Measurements from ENCODE around the gene AOPEP.
"Not testable (repeated sequence)": the region's sequence is repeated elsewhere in the genome, so short reads cannot be mapped to it uniquely, and the experiment has no call there.

The AOPEP gene

DNA sequence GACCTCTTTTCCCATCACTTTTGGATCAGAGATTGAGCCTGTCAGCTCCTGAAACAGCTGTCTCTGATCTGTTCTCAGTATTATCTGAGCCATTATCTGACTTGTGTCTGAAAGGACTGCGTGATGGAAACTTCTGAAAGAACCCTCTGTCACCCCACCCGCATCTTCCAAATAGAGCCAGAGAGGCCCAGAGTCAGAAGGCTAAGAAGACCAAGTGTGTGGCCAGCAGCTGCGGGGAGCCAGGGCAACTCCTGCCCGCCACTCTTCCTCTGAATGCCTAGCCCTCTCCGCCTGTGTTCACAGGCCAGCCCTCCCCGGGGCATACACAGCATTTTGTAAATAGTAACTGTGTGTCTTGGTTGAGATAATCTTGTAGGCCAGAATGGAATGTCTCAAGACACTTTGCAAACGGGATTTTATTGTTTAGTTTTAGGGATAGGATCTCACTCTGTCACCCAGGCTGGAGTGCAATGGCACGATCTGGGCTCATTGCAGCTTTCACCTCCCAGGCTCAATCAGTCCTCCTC is 92.7 kb downstream of the AOPEP start:
- DNase-seq, result no peak

GRCh38 chr9:94821098-94821887 is 94.8 kb downstream of the AOPEP start:
- DNase-seq, result no peak

DNA sequence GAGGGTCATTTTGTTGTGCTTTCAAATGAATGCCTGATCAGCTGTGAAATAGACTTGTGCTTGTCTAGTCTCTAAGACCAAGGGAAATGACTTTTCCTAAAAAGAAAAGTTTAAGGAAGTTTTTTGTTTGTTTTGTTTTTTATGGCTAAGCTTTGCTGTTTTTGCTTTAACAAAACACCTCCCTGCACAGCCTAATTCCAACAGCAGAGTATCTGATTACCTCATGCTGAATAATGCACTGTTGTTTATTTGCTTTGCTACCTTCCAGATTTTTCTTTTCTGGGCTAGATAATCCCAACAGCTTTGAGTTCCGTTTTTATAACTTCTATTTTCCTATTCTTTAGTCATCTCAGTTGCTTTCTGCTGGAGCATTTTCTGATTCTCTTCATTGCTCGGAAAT is 95.8 kb downstream of the AOPEP start:
- DNase-seq, result no peak

GRCh38 chr9:94823710-94824109 is 97.2 kb downstream of the AOPEP start:
- DNase-seq, result no peak

DNA sequence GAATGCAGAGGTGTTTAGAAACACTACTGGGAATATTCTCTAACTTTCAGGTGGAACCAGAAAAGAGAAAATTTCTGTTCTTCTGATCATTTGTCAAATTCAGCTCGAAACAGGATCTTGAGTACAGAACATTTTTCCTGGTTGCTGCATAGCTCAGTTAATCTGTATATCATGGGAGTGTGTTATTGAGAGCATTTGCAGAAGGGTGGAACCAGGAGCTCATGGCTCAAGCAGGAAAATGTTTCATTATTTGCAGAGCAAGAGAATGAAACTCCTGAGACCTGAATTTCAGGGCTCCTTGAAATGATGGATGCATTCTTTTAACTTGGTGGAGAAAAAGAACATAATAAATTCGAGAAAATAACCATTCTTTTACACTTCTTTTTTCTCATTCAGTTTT is 97.9 kb downstream of the AOPEP start:
- DNase-seq, result no peak

DNA sequence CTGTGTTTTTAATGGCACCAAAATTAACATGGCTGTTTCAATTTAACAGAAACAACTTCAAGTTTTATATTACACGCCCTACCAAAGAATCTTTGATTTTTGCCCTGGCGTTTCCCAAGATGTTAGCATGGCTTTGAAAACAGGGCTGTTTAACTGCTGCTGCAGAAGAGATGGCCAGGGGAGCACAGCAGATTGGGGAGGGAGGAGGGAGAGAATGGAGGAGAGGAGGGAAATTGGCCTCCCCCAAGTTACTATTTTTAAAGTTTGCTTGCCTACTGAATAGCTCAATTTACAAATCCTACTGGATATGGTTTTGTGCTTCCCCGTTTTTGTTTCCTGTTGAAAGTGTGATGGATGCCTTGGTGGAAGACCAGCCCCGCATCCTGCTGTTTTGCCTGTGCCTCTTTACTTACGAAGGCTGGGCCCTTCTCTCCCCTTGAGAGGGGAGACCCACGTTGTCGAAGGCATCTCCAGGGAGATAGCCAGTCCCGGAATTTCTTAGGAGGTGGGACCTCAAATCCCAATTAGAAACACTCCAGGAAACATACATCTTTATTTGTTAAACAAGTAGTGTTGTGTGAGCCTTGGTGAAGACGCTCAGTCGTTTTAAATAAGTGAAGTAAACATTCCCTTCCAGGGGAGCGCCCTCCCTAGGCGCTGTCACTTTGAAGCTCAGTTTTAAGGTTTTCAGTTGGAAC is 98.6 kb downstream of the AOPEP start:
- no peak for DNase-seq

- no peak for DNase-seq
Measured at GRCh38 chr9:94825611-94825958, 99.1 kb downstream of the AOPEP start.

- DNase-seq, result no peak
Measured at GRCh38 chr9:94826044-94826443, 99.5 kb downstream of the AOPEP start.

- DNase-seq, result no peak
Measured at GRCh38 chr9:94826644-94827410, 100.3 kb downstream of the AOPEP start.

DNA sequence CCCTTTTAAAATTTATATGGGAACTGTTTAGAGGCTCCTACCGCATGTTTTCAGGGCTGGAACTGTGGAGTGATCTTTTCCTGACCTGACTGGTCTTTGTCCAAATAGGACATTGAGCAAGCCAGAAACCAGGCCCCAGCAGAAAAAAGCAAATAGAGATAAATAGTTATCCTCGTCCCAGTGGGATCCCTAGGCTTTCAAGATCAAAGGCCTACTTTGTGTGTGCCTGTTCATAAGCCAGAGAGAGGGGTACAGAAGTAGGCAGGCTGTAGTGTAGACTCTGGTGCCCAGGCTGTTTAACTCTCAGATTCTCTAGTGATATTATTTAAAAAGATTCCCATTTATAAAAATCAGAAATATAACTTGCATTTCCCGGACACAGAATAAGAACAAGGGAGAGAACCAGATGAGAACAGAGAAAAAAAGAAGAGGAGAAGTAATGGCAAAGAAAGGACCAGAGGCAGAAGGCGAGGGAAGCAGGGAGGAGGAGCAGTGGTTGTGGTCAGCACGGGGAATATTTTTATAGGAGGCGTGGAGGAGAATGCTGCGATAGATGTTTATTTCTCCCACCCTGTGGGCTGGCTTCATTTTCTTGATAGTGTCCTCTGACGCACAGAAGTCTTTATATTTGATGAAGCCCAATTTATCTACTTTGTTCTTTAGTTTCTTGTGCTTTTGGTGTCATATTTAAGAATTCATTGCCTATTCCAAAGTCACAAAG is 101.2 kb downstream of the AOPEP start:
- DNase-seq, result no peak

- no peak for DNase-seq
Measured at GRCh38 chr9:94829380-94830070, 103.0 kb downstream of the AOPEP start.

GRCh38 chr9:94830071-94830604 is 103.6 kb downstream of the AOPEP start:
- not testable (repeated sequence) for DNase-seq

- no peak for DNase-seq
Measured at GRCh38 chr9:94833802-94834201, 107.3 kb downstream of the AOPEP start.

DNA sequence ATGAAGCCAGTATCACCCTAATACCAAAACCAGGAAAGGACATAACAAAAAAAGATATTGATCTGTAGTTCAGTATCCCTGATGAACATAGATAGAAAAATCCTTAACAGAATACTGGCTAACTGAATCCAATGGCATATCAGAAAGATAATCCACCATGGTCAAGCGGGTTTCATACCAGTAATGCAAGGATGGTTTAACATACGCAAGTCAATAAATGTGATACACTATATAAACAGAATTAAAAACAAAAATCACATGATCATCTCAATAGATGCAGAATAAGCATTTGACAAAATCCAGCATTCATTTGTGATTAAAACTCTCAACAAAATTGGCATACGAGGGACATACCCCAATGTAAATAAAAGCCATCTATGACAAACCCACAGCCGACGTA is 110.9 kb downstream of the AOPEP start:
- no peak for DNase-seq

DNA sequence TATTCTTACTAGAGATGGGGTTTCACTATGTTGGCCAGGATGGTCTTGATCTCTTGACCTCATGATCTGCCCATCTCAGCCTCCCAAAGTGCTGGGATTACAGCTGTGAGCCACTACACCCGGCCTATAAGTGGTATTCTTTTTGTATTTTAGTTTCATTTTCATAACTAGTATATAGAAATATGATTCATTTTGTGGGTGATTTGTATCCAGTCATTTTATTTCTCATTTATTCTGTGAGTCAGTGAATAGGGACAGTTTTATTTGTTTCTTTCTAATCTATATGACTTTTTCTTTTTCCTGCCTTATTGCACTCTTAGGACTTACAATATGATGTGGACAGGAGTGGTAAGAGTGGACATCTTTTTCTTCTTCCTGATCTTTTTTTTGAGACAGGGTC is 112.9 kb downstream of the AOPEP start:
- DNase-seq, result peak; percentile 16

GRCh38 chr9:94840738-94841137 is 114.2 kb downstream of the AOPEP start:
- no peak for DNase-seq

GRCh38 chr9:94843134-94843533 is 116.6 kb downstream of the AOPEP start:
- no peak for DNase-seq

DNA sequence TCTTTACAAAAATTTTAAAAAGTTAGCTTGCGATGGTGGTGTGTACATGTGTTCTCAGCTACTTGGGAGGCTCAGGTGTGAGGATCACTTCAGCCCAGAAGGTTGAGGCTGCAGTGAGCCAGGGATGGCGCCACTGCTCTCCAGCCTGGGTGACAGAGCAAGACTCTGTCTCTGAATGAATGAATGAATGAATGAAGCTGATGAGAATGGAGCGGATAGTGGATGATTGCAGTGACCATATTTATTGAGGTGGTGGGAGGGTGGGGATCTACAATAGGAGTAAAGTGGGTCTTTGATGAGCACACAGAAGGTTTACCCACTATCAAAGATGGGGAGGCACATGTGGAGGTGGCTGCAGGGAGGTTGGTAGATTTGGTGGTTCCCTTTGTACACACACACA is 120.2 kb downstream of the AOPEP start:
- no peak for DNase-seq

- DNase-seq, result no peak
Measured at GRCh38 chr9:94847486-94847885, 121.0 kb downstream of the AOPEP start.

- DNase-seq, result not testable (repeated sequence)
Measured at GRCh38 chr9:94848791-94849190, 122.3 kb downstream of the AOPEP start.

- DNase-seq, result no peak
Measured at GRCh38 chr9:94850540-94851434, 124.3 kb downstream of the AOPEP start.
